GM12878 (cell line): Measurements from ENCODE around the gene SLIT1.

Source experiments
- CEBPB ChIP-seq, 2 experiments: fragments of 150-350 bp in 1 of 2; IDR thresholded peaks; 2 replicates each; pipeline ENCODE4 v1.6.1; 2012 to 2014; ENCODE audit warnings: low read depth in 2 of 2, low read length in 2 of 2, borderline replicate concordance in 1 of 2, inconsistent platforms in 1 of 2
- CHD2 ChIP-seq: IDR thresholded peaks from 2 replicates; pipeline ENCODE4 v1.6.1; 2011; ENCODE audit warnings: low read depth, low read length, improper control_type of control experiment, borderline replicate concordance
- CREB1 ChIP-seq: IDR thresholded peaks from 2 replicates; pipeline ENCODE4 v1.6.1; 2012; ENCODE audit warnings: low read depth, mild to moderate bottlenecking, inconsistent platforms
- CTCF ChIP-seq, 3 experiments: IDR thresholded peaks in 2 of 3; conservative IDR thresholded peaks in 1 of 3; 2 replicates each; pipeline ENCODE4 v1.5.1; 2011; ENCODE audit warnings: low read depth in 3 of 3, low read length in 3 of 3, mild to moderate bottlenecking in 3 of 3, control low read depth in 2 of 3, moderate library complexity in 2 of 3, inconsistent platforms in 1 of 3, mixed read lengths in 1 of 3; ENCODE audit not compliant: control insufficient read depth in 2 of 3, insufficient read depth in 1 of 3; ENCODE audit errors: extremely low read depth in 1 of 3
- JUND ChIP-seq: IDR thresholded peaks from 2 replicates; pipeline ENCODE4 v1.6.1; 2012; ENCODE audit warnings: low read depth, mild to moderate bottlenecking, low read length, improper control_type of control experiment, moderate library complexity
- MYC ChIP-seq: IDR thresholded peaks from 2 replicates; pipeline ENCODE4 v1.6.1; 2011; ENCODE audit warnings: mild to moderate bottlenecking, low read length, moderate library complexity, inconsistent platforms; ENCODE audit not compliant: insufficient read depth, insufficient replicate concordance, insufficient read length, severe bottlenecking
- SIN3A ChIP-seq: IDR thresholded peaks from 2 replicates; pipeline ENCODE4 v1.6.1; 2012; ENCODE audit warnings: low read depth, low read length, improper control_type of control experiment
- SMAD1 ChIP-seq: fragments of 450-650 bp; IDR thresholded peaks from 2 replicates; pipeline ENCODE4 v1.6.1; 2018; ENCODE audit warnings: mild to moderate bottlenecking, low read depth; ENCODE audit not compliant: partially characterized antibody
- SRF ChIP-seq, 2 experiments: IDR thresholded peaks; 2 replicates each; pipeline ENCODE4 v1.6.1; 2011; ENCODE audit warnings: low read depth in 2 of 2, low read length in 2 of 2, mild to moderate bottlenecking in 1 of 2, moderate library complexity in 1 of 2
- SUZ12 ChIP-seq: fragments of 200-600 bp; sonication (generic); IDR thresholded peaks from one replicate; pipeline ENCODE4 v1.6.1; 2018; ENCODE audit warnings: antibody characterized with exemption, mild to moderate bottlenecking; ENCODE audit not compliant: unreplicated experiment
- ZNF274 ChIP-seq: IDR thresholded peaks from one replicate; pipeline ENCODE4 v1.8.0; 2011; ENCODE audit not compliant: insufficient read length, insufficient read depth

GRCh38 chr10:97042081-97042480 is 143.7 kb downstream of the SLIT1 start:
- TF ChIP-seq JUND = no peak
- no peak for TF ChIP-seq CTCF (IDR thresholded peaks at IDR 0.05 in 2 of 3, conservative IDR thresholded peaks at IDR 0.05 in 1 of 3; ENCODE audit: control insufficient read depth in 2 of 3, extremely low read depth in 1 of 3, insufficient read depth in 1 of 3, low read depth in 3 of 3, low read length in 3 of 3)
- no peak for TF ChIP-seq SRF (IDR thresholded peaks at IDR 0.05; ENCODE audit: low read depth in 2 of 2, low read length in 2 of 2)
- TF ChIP-seq CREB1 = no peak
- no peak for TF ChIP-seq CHD2
- no peak for TF ChIP-seq CEBPB (IDR thresholded peaks at IDR 0.05; ENCODE audit: borderline replicate concordance in 1 of 2, low read depth in 2 of 2, low read length in 2 of 2)
- TF ChIP-seq SMAD1 = no peak
- TF ChIP-seq MYC = no peak
- no peak for TF ChIP-seq SIN3A
- TF ChIP-seq SUZ12 = no peak
- no peak for TF ChIP-seq ZNF274
